Upper lobe of left lung (tissue), 6 donors: ENCODE measurements around the gene TTC23L. TPM values are rescaled to one million over a fixed set of nuclear protein-coding genes. Genes with fewer than 3 reads are reported as not detected.

Experiments used
- ATAC-seq, 2 donors: fragments of 200-7000 bp; cut with Tn5 transposase; one replicate each; pipeline ENCODE4 v1.9.1; 2022; ENCODE audit warnings: mild to moderate bottlenecking in 2 of 2, moderate library complexity in 2 of 2; ENCODE audit not compliant: low FRiP score in 2 of 2
- DNase-seq, 2 donors: peaks; one replicate each; pipeline ENCODE4 v3.0.0-alpha.2; 2019 to 2020
- H3K27ac ChIP-seq, 4 donors: fragments of 200-600 bp; sonication (generic); one replicate each; pipeline ENCODE4 v1.5.1; 2016 to 2019
- H3K27me3 ChIP-seq, 4 donors: fragments of 200-600 bp; sonication (generic); one replicate each; pipeline ENCODE4 v1.5.1; 2017 to 2019
- H3K36me3 ChIP-seq, 4 donors: fragments of 200-600 bp; sonication (generic); one replicate each; pipeline ENCODE4 v1.5.1; 2016 to 2019
- H3K4me1 ChIP-seq, 4 donors: fragments of 200-600 bp; sonication (generic); one replicate each; pipeline ENCODE4 v1.5.1; 2018 to 2019
- H3K4me3 ChIP-seq, 4 donors: fragments of 200-600 bp; sonication (generic); one replicate each; pipeline ENCODE4 v1.5.1; 2017 to 2019; ENCODE audit warnings: mild to moderate bottlenecking in 2 of 4, moderate library complexity in 1 of 4
- H3K9me3 ChIP-seq, 4 donors: fragments of 200-600 bp; sonication (generic); one replicate each; pipeline ENCODE4 v1.5.1; 2018 to 2019
- CTCF ChIP-seq, 6 experiments: fragments of 450-650 bp in 4 of 6; fragments of 200-600 bp in 2 of 6; sonication (generic) in 2 of 6; IDR thresholded peaks; one replicate each; pipeline ENCODE4 v1.5.1; 2016 to 2019; ENCODE audit warnings: antibody characterized with exemption in 6 of 6
- EP300 ChIP-seq, 4 donors: sonication (generic); formaldehyde crosslinking; IDR thresholded peaks; one replicate each; pipeline ENCODE4 v1.5.1; 2017; ENCODE audit warnings: antibody characterized with exemption in 4 of 4, control low read depth in 2 of 4
- POLR2A ChIP-seq, 4 donors: fragments of 450-650 bp; IDR thresholded peaks; one replicate each; pipeline ENCODE4 v1.5.1; 2016 to 2017; ENCODE audit warnings: antibody characterized with exemption in 4 of 4, mild to moderate bottlenecking in 2 of 4
- POLR2AphosphoS5 ChIP-seq, 2 donors: sonication (generic); formaldehyde crosslinking; IDR thresholded peaks; one replicate each; pipeline ENCODE4 v1.5.1; 2017; ENCODE audit warnings: antibody characterized with exemption in 2 of 2
- WGBS, 2 donors: methylation state at CpG; one replicate each; pipeline ENCODE4 v1.1.5; 2017 to 2018; 5-methylcytosine and 5-hydroxymethylcytosine counted together
- total RNA-seq, 6 donors: library from RNA; depleted of rRNA in 4 of 6; stranded (reverse); fragments of >200 nt in 4 of 6; gene quantifications; one replicate each; pipeline versions ENCODE4 v1.1.0 to v1.2.1, GENCODE V29; 2016 to 2021
- donor health status: DM: no; HTN: no; CAD: no; lungs with moderate emphysema.
- donor health status: DM: no; HTN: yes; CAD: no; lungs with severe emphysema.

TTC23L gene
- total RNA-seq, 6 donors from 2014 or later = 0.11 to 4.7 (median 1.0) TPM; not detected in 1

GRCh38 chr5:34842554-34842953 is 3.6 kb downstream of the TTC23L start:
- peaks cover 0 to 11% (median 9%) of the 10 kb centered on the region in 4 donors for H3K4me1 ChIP-seq
- no peaks in the 10 kb centered on the region for H3K9me3 ChIP-seq
- DNase-seq = no peak
- WGBS, 2 donors = 83 to 87% methylated on average over 7 of the region's 7 CpGs
- no peak for ATAC-seq
- no peak for TF ChIP-seq CTCF (IDR thresholded peaks at IDR 0.05)
- TF ChIP-seq EP300 (IDR thresholded peaks at IDR 0.05) = no peak
- no peak for TF ChIP-seq POLR2A (IDR thresholded peaks at IDR 0.05)
- TF ChIP-seq POLR2AphosphoS5 (IDR thresholded peaks at IDR 0.05) = no peak
- no peaks in the 10 kb centered on the region for H3K27me3 ChIP-seq
- no peak overlapping the region for H3K27ac ChIP-seq
- H3K4me3 ChIP-seq = no peak overlapping the region
- no peaks in the 10 kb centered on the region for H3K36me3 ChIP-seq

GRCh38 chr5:34843497-34843896 is 4.5 kb downstream of the TTC23L start:
- H3K4me3 ChIP-seq = no peak overlapping the region
- no peaks in the 10 kb centered on the region for H3K36me3 ChIP-seq

GRCh38 chr5:34844106-34844505 is 5.1 kb downstream of the TTC23L start:
- 68% methylated on average over 3 of the region's 3 CpGs for WGBS, 2 donors
- H3K4me3 ChIP-seq = no peak overlapping the region
- no peaks in the 10 kb centered on the region for H3K36me3 ChIP-seq
- TF ChIP-seq EP300 (IDR thresholded peaks at IDR 0.05) (no peak), POLR2AphosphoS5 (IDR thresholded peaks at IDR 0.05) (no peak), POLR2A (IDR thresholded peaks at IDR 0.05) (no peak), CTCF (IDR thresholded peaks at IDR 0.05) (no peak)
- H3K9me3 ChIP-seq = no peaks in the 10 kb centered on the region
- no peak overlapping the region for H3K27ac ChIP-seq
- ATAC-seq (no peak), DNase-seq (no peak)
- no peaks in the 10 kb centered on the region for H3K27me3 ChIP-seq
- H3K4me1 ChIP-seq = peaks cover 0 to 7% (median 6%) of the 10 kb centered on the region in 4 donors

More at GRCh38 chr5:34843497-34843896, 4.5 kb downstream of the TTC23L start:
- 57 to 67% methylated on average over 2 of the region's 2 CpGs for WGBS, 2 donors
- H3K9me3 ChIP-seq = no peaks in the 10 kb centered on the region
- peaks cover 0 to 11% (median 8%) of the 10 kb centered on the region in 4 donors for H3K4me1 ChIP-seq
- H3K27ac ChIP-seq = no peak overlapping the region
- DNase-seq (no peak), ATAC-seq (no peak)
- H3K27me3 ChIP-seq = no peaks in the 10 kb centered on the region
- TF ChIP-seq POLR2A (IDR thresholded peaks at IDR 0.05) (no peak), POLR2AphosphoS5 (IDR thresholded peaks at IDR 0.05) (no peak), EP300 (IDR thresholded peaks at IDR 0.05) (no peak), CTCF (IDR thresholded peaks at IDR 0.05) (no peak)

GRCh38 chr5:34844999-34845398 is 6.0 kb downstream of the TTC23L start:
- no peak for DNase-seq
- no peaks in the 10 kb centered on the region for H3K36me3 ChIP-seq
- TF ChIP-seq POLR2A (IDR thresholded peaks at IDR 0.05) (no peak), EP300 (IDR thresholded peaks at IDR 0.05) (no peak), CTCF (IDR thresholded peaks at IDR 0.05) (no peak), POLR2AphosphoS5 (IDR thresholded peaks at IDR 0.05) (no peak)
- no peak overlapping the region for H3K27ac ChIP-seq
- H3K9me3 ChIP-seq = no peaks in the 10 kb centered on the region
- H3K4me1 ChIP-seq = no peaks in the 10 kb centered on the region
- no peak for ATAC-seq
- no peak overlapping the region for H3K4me3 ChIP-seq
- H3K27me3 ChIP-seq = no peaks in the 10 kb centered on the region
- WGBS, 2 donors = 73 to 87% methylated on average over 4 of the region's 4 CpGs

- DNase-seq = no peak
- no peak overlapping the region for H3K27ac ChIP-seq
- ATAC-seq = no peak
- no peaks in the 10 kb centered on the region for H3K36me3 ChIP-seq
- no peak overlapping the region for H3K4me3 ChIP-seq
- no peaks in the 10 kb centered on the region for H3K4me1 ChIP-seq
- H3K9me3 ChIP-seq = no peaks in the 10 kb centered on the region
- no peaks in the 10 kb centered on the region for H3K27me3 ChIP-seq
- TF ChIP-seq POLR2A (IDR thresholded peaks at IDR 0.05) = no peak
- no peak for TF ChIP-seq CTCF (IDR thresholded peaks at IDR 0.05)
- no peak for TF ChIP-seq EP300 (IDR thresholded peaks at IDR 0.05)
- no peak for TF ChIP-seq POLR2AphosphoS5 (IDR thresholded peaks at IDR 0.05)
Measured at GRCh38 chr5:34847056-34847455, 8.1 kb downstream of the TTC23L start.
